PC-9 (cell line): ENCODE measurements around the gene SPON2.

Experiments used
- CTCF ChIP-seq: fragments of 200-600 bp; sonication (generic); conservative IDR thresholded peaks from 2 replicates; pipeline ENCODE4 v1.6.1; 2017; ENCODE audit warnings: mixed run types, antibody characterized with exemption, mild to moderate bottlenecking, moderate library complexity
- EZH2 ChIP-seq: fragments of 200-600 bp; sonication (generic); IDR thresholded peaks from 2 replicates; pipeline ENCODE4 v1.8.0; 2017; ENCODE audit warnings: antibody characterized with exemption, low read depth

GRCh38 chr4:1172228-1172851 is at the start of gene SPON2:
- TF ChIP-seq CTCF, result no peak
- no peak for TF ChIP-seq EZH2
